Testis (tissue), 2 donors: ENCODE results near the gene ANKRD9.

Experiments
- POLR2A ChIP-seq: fragments of 450-650 bp; IDR thresholded peaks from one replicate; pipeline ENCODE4 v1.6.1; 2017; ENCODE audit warnings: antibody characterized with exemption, mild to moderate bottlenecking, moderate library complexity
- TF ChIP-seq, protein P1 (sequence below), 3 experiments: fragments of 450-650 bp in 2 of 3; fragments of 200-600 bp in 1 of 3; sonication (generic) in 1 of 3; IDR thresholded peaks; one replicate each; pipeline ENCODE4 v1.5.1; 2016 to 2019; ENCODE audit warnings: antibody characterized with exemption in 3 of 3, mild to moderate bottlenecking in 2 of 3, moderate library complexity in 1 of 3

GRCh38 chr14:102518063-102518648 lies 8.6 kb upstream of the ANKRD9 start:
- TF ChIP-seq POLR2A: no peak
- TF ChIP-seq, protein P1, sequence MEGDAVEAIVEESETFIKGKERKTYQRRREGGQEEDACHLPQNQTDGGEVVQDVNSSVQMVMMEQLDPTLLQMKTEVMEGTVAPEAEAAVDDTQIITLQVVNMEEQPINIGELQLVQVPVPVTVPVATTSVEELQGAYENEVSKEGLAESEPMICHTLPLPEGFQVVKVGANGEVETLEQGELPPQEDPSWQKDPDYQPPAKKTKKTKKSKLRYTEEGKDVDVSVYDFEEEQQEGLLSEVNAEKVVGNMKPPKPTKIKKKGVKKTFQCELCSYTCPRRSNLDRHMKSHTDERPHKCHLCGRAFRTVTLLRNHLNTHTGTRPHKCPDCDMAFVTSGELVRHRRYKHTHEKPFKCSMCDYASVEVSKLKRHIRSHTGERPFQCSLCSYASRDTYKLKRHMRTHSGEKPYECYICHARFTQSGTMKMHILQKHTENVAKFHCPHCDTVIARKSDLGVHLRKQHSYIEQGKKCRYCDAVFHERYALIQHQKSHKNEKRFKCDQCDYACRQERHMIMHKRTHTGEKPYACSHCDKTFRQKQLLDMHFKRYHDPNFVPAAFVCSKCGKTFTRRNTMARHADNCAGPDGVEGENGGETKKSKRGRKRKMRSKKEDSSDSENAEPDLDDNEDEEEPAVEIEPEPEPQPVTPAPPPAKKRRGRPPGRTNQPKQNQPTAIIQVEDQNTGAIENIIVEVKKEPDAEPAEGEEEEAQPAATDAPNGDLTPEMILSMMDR (IDR thresholded peaks at IDR 0.05): no peak
